T-cell (primary cell): ENCODE results near the gene PAK1. TPM values are rescaled to one million over a fixed set of nuclear protein-coding genes. Genes with fewer than 3 reads are reported as not detected.

Experiments
- ATAC-seq, 4 experiments: fragments of 200-7000 bp in 3 of 4; fragments of 150-1000 bp in 1 of 4; cut with Tn5 transposase; replicated peaks in 1 of 4; 1 replicate in 3 of 4; 2 replicates in 1 of 4; pipeline ENCODE4 v1.10.0; 2021; ENCODE audit warnings: moderate library complexity in 3 of 4, mild to moderate bottlenecking in 2 of 4, moderate number of reproducible peaks in 1 of 4
- CTCF ChIA-PET, 2 donors: fragments of 300-600 bp; sonication (Branson Sonifier 250); formaldehyde crosslinking; loops; one replicate each; lab custom pipeline; 2022; ENCODE audit warnings: antibody characterized with exemption in 2 of 2; lab: Charles Lee
- POLR2A ChIA-PET, 2 donors: fragments of 300-600 bp; sonication (Branson Sonifier 250); formaldehyde crosslinking; loops; one replicate each; lab custom pipeline; 2022; ENCODE audit warnings: antibody characterized with exemption in 2 of 2; lab: Charles Lee
- DNase-seq, 35 experiments: peaks; one replicate each; pipeline versions ENCODE4 v3.0.0 to v3.0.0-alpha.2; 2013 to 2023
- H3K27ac ChIP-seq: one replicate; pipeline ENCODE4 v1.5.1; 2013; ENCODE audit warnings: low read length
- H3K27me3 ChIP-seq, 2 experiments: replicated peaks in 1 of 2; 1 replicate in 1 of 2; 2 replicates in 1 of 2; pipeline versions ENCODE4 v1.6.1 to v1.7.0; 2013; ENCODE audit warnings: low read length in 1 of 2, mixed read lengths in 1 of 2; ENCODE audit not compliant: control insufficient read depth in 2 of 2, insufficient read depth in 2 of 2; ENCODE audit errors: extremely low read depth in 1 of 2
- H3K36me3 ChIP-seq, 2 donors: 1 replicate in 1 of 2; 2 replicates in 1 of 2; pipeline versions ENCODE4 v1.6.1 to v1.7.0; 2013; ENCODE audit warnings: low read length in 1 of 2; ENCODE audit not compliant: control insufficient read depth in 2 of 2, insufficient read depth in 1 of 2; ENCODE audit errors: extremely low read depth in 1 of 2
- H3K4me1 ChIP-seq, 2 experiments: 1 replicate in 1 of 2; 2 replicates in 1 of 2; pipeline versions ENCODE4 v1.6.1 to v1.7.0; 2013; ENCODE audit warnings: low read length in 2 of 2, mixed read lengths in 1 of 2; ENCODE audit not compliant: insufficient read depth in 2 of 2, control insufficient read depth in 1 of 2; ENCODE audit errors: extremely low read depth in 1 of 2
- H3K4me3 ChIP-seq, 2 donors: 1 replicate in 1 of 2; 2 replicates in 1 of 2; pipeline versions ENCODE4 v1.5.1 to v1.7.0; 2013; ENCODE audit warnings: mild to moderate bottlenecking in 2 of 2, low read length in 1 of 2, moderate library complexity in 1 of 2; ENCODE audit not compliant: control insufficient read depth in 1 of 2; ENCODE audit errors: extremely low read depth in 1 of 2
- H3K9me3 ChIP-seq: 2 replicates; pipeline ENCODE4 v1.7.0; 2013
- H3K27ac Mint-ChIP-seq, 2 donors: one replicate each; pipeline ENCODE4 v1.8.0; 2020 to 2021; ENCODE audit warnings: mild to moderate bottlenecking in 2 of 2, mixed read lengths in 2 of 2
- H3K27me3 Mint-ChIP-seq, 2 donors: one replicate each; pipeline ENCODE4 v1.8.0; 2021 to 2022; ENCODE audit warnings: mixed read lengths in 2 of 2
- H3K36me3 Mint-ChIP-seq: one replicate; pipeline ENCODE4 v1.8.0; 2021; ENCODE audit warnings: mixed read lengths
- H3K4me1 Mint-ChIP-seq, 3 donors: one replicate each; pipeline ENCODE4 v1.8.0; 2020 to 2022; ENCODE audit warnings: mixed read lengths in 3 of 3, mild to moderate bottlenecking in 1 of 3
- H3K4me3 Mint-ChIP-seq, 3 donors: one replicate each; pipeline ENCODE4 v1.8.0; 2020 to 2022; ENCODE audit warnings: mild to moderate bottlenecking in 3 of 3, mixed read lengths in 3 of 3, moderate library complexity in 3 of 3
- H3K9me3 Mint-ChIP-seq, 3 donors: one replicate each; pipeline ENCODE4 v1.8.0; 2020 to 2022; ENCODE audit warnings: mixed read lengths in 3 of 3
- WGBS: methylation state at CpG from one replicate; pipeline ENCODE4 v1.1.5; 2013; ENCODE audit warnings: missing lambda C conversion rate; ENCODE audit not compliant: insufficient coverage; 5-methylcytosine and 5-hydroxymethylcytosine counted together
- total RNA-seq, 35 experiments: library from RNA in 6 of 35; stranded (reverse) in 6 of 35; fragments of 120-200 nt in 1 of 35; gene quantifications; one replicate each; pipeline versions ENCODE4 v1.2.1 to v1.2.4 and lab custom pipeline; 2013 to 2026

PAK1 gene
- total RNA-seq, 5 donors from 2014 or later (not counting 1 experiment from before 2014, with no cell fraction given): 15.9 to 28.0 (median 18.7) TPM

DNA sequence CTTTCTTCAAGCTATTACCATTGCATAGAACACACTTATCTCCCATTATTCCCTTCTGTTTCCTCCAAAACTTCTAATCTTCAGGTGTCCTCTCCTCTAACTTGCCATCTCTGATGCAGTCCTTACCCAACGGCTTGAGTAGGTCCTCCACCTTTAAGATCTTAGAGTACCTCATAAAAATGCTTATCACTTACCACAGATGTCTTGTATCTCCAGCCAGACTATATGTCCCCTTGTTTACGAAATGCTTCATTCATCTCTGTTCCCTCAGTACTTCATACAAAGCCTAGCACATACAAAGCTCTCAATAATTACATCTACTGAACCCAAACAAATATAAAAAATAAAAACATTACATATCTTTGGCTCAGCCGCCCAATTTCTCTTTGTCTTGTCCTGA, 49.2 kb downstream of the PAK1 start:
- no peak for ATAC-seq
- Mint-ChIP-seq H3K27me3 (peaks cover 4 to 9% of the 10 kb centered on the region in 2 donors), H3K27ac (no peak overlapping the region), H3K4me1 (no peaks in the 10 kb centered on the region), H3K9me3 (no peaks in the 10 kb centered on the region), H3K4me3 (no peak overlapping the region), H3K36me3 (no peaks in the 10 kb centered on the region)
- no peak overlapping the region for H3K27ac ChIP-seq
- WGBS: 53% methylated on average over 2 of the region's 3 CpGs
- no peaks in the 10 kb centered on the region for H3K9me3 ChIP-seq
- H3K4me3 ChIP-seq: no peak overlapping the region
- no peaks in the 10 kb centered on the region for H3K36me3 ChIP-seq
- ChIA-PET CTCF (no interaction called here), POLR2A (no interaction called here)
- no peak for DNase-seq
- H3K27me3 ChIP-seq: peaks cover 0 to 2% of the 10 kb centered on the region in 2 experiments
- no peaks in the 10 kb centered on the region for H3K4me1 ChIP-seq

- Histone ChIP-seq H3K9me3 (no peaks in the 10 kb centered on the region), H3K4me1 (no peaks in the 10 kb centered on the region), H3K4me3 (no peak overlapping the region), H3K36me3 (no peaks in the 10 kb centered on the region), H3K27me3 (peaks cover 0 to 2% of the 10 kb centered on the region in 2 experiments), H3K27ac (no peak overlapping the region)
- Mint-ChIP-seq H3K4me1 (peaks cover 0 to 2% (median 0%) of the 10 kb centered on the region in 3 donors), H3K9me3 (no peaks in the 10 kb centered on the region), H3K36me3 (no peaks in the 10 kb centered on the region), H3K27me3 (peaks cover 4 to 8% of the 10 kb centered on the region in 2 donors), H3K27ac (no peak overlapping the region), H3K4me3 (no peak overlapping the region)
- CTCF ChIA-PET: no interaction called here
- POLR2A ChIA-PET: no interaction called here
- ATAC-seq: no peak
- no peak for DNase-seq
Observed at GRCh38 chr11:77423624-77424023, 50.3 kb downstream of the PAK1 start.

GRCh38 chr11:77422687-77423086, 51.2 kb downstream of the PAK1 start:
- Histone ChIP-seq H3K36me3 (no peaks in the 10 kb centered on the region), H3K4me3 (no peak overlapping the region), H3K27ac (no peak overlapping the region), H3K27me3 (peaks cover 0 to 2% of the 10 kb centered on the region in 2 experiments), H3K4me1 (no peaks in the 10 kb centered on the region), H3K9me3 (no peaks in the 10 kb centered on the region)
- WGBS: no CpG with 5 or more reads among the region's 1 CpG
- DNase-seq (no peak), ATAC-seq (no peak)
- Mint-ChIP-seq H3K4me1 (peaks cover 0 to 3% (median 0%) of the 10 kb centered on the region in 3 donors), H3K27ac (no peak overlapping the region), H3K4me3 (no peak overlapping the region), H3K36me3 (no peaks in the 10 kb centered on the region), H3K27me3 (peaks cover 0 to under 1% of the 10 kb centered on the region in 2 donors), H3K9me3 (no peaks in the 10 kb centered on the region)
- ChIA-PET CTCF (no interaction called here), POLR2A (no interaction called here)

DNA sequence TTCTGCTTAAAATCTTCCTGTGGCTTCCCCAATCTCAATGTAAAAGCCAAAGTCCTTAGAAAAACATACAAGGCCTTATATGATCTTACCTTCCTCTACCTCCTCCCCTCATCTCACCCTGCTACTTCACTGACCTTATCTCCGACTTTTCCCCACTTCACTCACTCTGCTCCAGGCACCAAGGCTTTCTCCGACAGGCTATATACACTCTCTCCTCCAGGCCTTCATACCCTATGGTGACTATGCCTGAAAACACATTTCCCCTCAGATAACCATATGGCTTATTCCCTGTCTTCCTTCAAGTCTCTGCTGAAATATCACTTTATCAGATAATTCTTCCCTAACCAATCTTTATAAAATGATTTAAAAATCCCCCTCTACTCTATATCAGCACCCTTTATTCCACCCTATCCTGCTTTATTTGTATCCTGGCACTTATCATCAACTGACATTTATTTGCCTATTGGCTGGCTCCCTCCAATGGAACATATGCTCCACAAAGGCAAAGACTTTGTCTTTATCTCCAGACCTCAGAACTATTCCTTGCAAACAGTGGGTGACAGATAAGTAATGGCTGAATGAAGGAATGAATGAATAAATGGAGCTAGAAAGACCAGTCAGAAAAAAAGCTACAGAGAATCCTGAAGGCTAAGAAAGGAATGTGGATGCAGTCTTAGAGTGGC, 52.7 kb downstream of the PAK1 start:
- WGBS: 94% methylated on average over 2 of the region's 2 CpGs
- H3K4me3 Mint-ChIP-seq: no peak overlapping the region

DNA sequence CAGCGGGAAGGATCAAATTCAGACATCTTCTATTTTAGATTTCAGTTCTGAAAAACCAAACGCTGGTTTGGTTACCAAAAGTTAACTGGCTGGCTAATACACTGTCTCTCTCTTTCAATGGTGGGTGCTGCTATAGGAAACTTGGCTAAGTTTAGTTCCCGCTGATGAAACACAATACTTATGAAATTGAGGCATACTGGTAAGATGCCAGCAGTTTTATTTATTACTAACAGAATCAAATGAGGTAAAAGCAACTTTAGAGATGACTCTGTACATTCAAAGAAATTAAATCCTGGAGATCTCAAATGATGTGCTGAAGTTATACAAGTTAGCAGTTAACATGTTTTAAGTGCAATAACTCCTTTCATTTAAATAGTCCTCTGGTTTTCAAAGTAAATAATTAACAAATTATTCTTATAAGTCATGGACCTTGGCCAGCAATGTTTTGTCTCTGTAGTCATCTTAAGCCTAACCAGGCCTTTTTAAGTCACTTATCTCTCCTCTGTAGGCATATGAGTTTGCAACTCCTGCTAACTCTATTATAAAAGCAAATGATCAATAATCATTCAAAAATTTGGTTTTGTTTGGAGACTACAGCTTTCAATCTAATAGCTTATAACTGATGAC, 54.8 kb downstream of the PAK1 start:
- ChIA-PET POLR2A (no interaction called here), CTCF (interaction anchor here (0.6 kb wide), 2 partner anchors 38 to 41 kb away, joined by 3 to 7 read pairs; no protein-coding TSS in a partner anchor)
- DNase-seq (no peak), ATAC-seq (no peak)
- Histone ChIP-seq H3K9me3 (no peaks in the 10 kb centered on the region), H3K4me1 (no peaks in the 10 kb centered on the region), H3K27ac (no peak overlapping the region), H3K4me3 (no peak overlapping the region), H3K36me3 (no peaks in the 10 kb centered on the region), H3K27me3 (no peaks in the 10 kb centered on the region)
- H3K4me3 Mint-ChIP-seq: no peak overlapping the region
- H3K36me3 Mint-ChIP-seq: no peaks in the 10 kb centered on the region
- no CpG with 5 or more reads among the region's 3 CpGs for WGBS
- H3K9me3 Mint-ChIP-seq: no peaks in the 10 kb centered on the region
- H3K27me3 Mint-ChIP-seq: no peaks in the 10 kb centered on the region
- H3K4me1 Mint-ChIP-seq: peaks cover 0 to 3% (median 0%) of the 10 kb centered on the region in 3 donors
- no peak overlapping the region for H3K27ac Mint-ChIP-seq

More for the DNA sequence above, 52.7 kb downstream of the PAK1 start:
- H3K9me3 ChIP-seq: no peaks in the 10 kb centered on the region
- Mint-ChIP-seq H3K27me3 (no peaks in the 10 kb centered on the region), H3K4me1 (peaks cover 0 to 3% (median 0%) of the 10 kb centered on the region in 3 donors), H3K27ac (no peak overlapping the region), H3K36me3 (no peaks in the 10 kb centered on the region), H3K9me3 (no peaks in the 10 kb centered on the region)
- no peak overlapping the region for H3K27ac ChIP-seq
- POLR2A ChIA-PET: no interaction called here
- no peaks in the 10 kb centered on the region for H3K36me3 ChIP-seq
- no peaks in the 10 kb centered on the region for H3K4me1 ChIP-seq
- H3K4me3 ChIP-seq: no peak overlapping the region
- ATAC-seq (no peak), DNase-seq (no peak)
- CTCF ChIA-PET: no interaction called here
- H3K27me3 ChIP-seq: peaks cover 0 to 2% of the 10 kb centered on the region in 2 experiments

GRCh38 chr11:77418155-77418970, 55.5 kb downstream of the PAK1 start:
- ATAC-seq: no peak
- 60% methylated on average over 1 of the region's 3 CpGs for WGBS
- POLR2A ChIA-PET: no interaction called here

More at GRCh38 chr11:77418155-77418970, 55.5 kb downstream of the PAK1 start:
- Histone ChIP-seq H3K4me1 (no peaks in the 10 kb centered on the region), H3K9me3 (no peaks in the 10 kb centered on the region), H3K27ac (no peak overlapping the region), H3K36me3 (no peaks in the 10 kb centered on the region), H3K4me3 (no peak overlapping the region), H3K27me3 (no peaks in the 10 kb centered on the region)
- no peaks in the 10 kb centered on the region for H3K9me3 Mint-ChIP-seq
- no peaks in the 10 kb centered on the region for H3K27me3 Mint-ChIP-seq
- CTCF ChIA-PET: interaction anchor here in 1 of 2 donors (0.6 kb wide), 1 partner anchor 41 kb away, joined by 7 read pairs; no protein-coding TSS in a partner anchor
- peaks cover 0 to 3% (median under 1%) of the 10 kb centered on the region in 3 donors for H3K4me1 Mint-ChIP-seq
- H3K4me3 Mint-ChIP-seq: no peak overlapping the region
- no peaks in the 10 kb centered on the region for H3K36me3 Mint-ChIP-seq
- no peak overlapping the region for H3K27ac Mint-ChIP-seq
- DNase-seq: no peak
